Upper lobe of left lung (tissue), 4 donors: ENCODE data around the gene CISD3.

Source experiments
- CTCF ChIP-seq, 6 experiments: fragments of 450-650 bp in 4 of 6; fragments of 200-600 bp in 2 of 6; sonication (generic) in 2 of 6; IDR thresholded peaks; one replicate each; pipeline ENCODE4 v1.5.1; 2016 to 2019; ENCODE audit warnings: antibody characterized with exemption in 6 of 6
- POLR2AphosphoS5 ChIP-seq, 2 donors: sonication (generic); formaldehyde crosslinking; IDR thresholded peaks; one replicate each; pipeline ENCODE4 v1.5.1; 2017; ENCODE audit warnings: antibody characterized with exemption in 2 of 2

DNA sequence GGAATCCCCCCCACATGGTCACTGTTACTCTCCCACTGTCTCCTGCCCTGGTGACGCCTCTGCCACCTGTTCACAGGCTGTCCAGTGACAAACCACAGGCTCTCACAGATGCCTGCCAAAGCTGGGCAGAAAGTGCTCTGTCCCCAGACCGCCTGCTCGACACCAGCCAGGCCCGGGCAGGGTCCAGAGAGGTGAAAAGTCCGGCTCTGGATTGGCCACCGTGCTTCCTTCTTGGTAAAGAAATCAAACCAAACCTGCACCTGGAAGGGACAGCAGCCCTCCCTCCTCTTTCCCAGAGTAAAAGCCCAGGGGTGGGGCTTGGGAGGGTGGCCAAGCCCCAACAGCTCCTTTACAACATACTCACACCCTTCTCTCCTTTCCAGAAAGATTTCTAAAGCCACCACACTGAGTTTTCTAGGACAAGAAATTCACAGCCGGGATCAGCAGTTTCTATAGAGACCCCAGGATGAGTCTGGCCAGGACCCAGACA is 11.8 kb downstream of the CISD3 start:
- TF ChIP-seq CTCF (IDR thresholded peaks at IDR 0.05), result no peak
- TF ChIP-seq POLR2AphosphoS5 (IDR thresholded peaks at IDR 0.05), result no peak
